K562 (cell line): ENCODE data around the gene AIRE. TPM values are rescaled to one million over a fixed set of nuclear protein-coding genes. Genes with fewer than 3 reads are reported as not detected.

ENCODE experiments used
- ATF6 ChIP-seq: sonication (generic); formaldehyde crosslinking; IDR thresholded peaks from 2 replicates; pipeline ENCODE4 v1.4.0; 2020; ENCODE audit warnings: mild to moderate bottlenecking, missing genetic modification reagents
- CHD2 ChIP-seq: IDR thresholded peaks from 2 replicates; pipeline ENCODE4 v1.6.1; 2011; ENCODE audit warnings: low read depth, low read length
- FOXK2 ChIP-seq, 2 experiments: fragments of 450-650 bp; IDR thresholded peaks in 1 of 2; conservative IDR thresholded peaks in 1 of 2; 2 replicates each; pipeline ENCODE4 v1.6.1; 2016; ENCODE audit warnings: low read depth in 2 of 2, mild to moderate bottlenecking in 1 of 2
- GTF2F1 ChIP-seq: IDR thresholded peaks from 2 replicates; pipeline ENCODE4 v1.6.1; 2011; ENCODE audit warnings: low read depth, low read length, improper control_type of control experiment
- HDAC1 ChIP-seq, 2 experiments: fragments of 450-650 bp; IDR thresholded peaks; 2 replicates each; pipeline ENCODE4 v1.6.1; 2016 to 2017; ENCODE audit warnings: inconsistent platforms in 1 of 2, mild to moderate bottlenecking in 1 of 2, moderate library complexity in 1 of 2
- HDAC8 ChIP-seq: fragments of 450-650 bp; IDR thresholded peaks from 2 replicates; pipeline ENCODE4 v1.6.1; 2016; ENCODE audit warnings: mild to moderate bottlenecking, missing genetic modification characterization, moderate library complexity, missing compliant biosample characterization
- MTA3 ChIP-seq: fragments of 450-650 bp; formaldehyde crosslinking; IDR thresholded peaks from 2 replicates; pipeline ENCODE4 v1.6.1; 2017; ENCODE audit warnings: mild to moderate bottlenecking, borderline replicate concordance
- STAT6 ChIP-seq: sonication (generic); formaldehyde crosslinking; IDR thresholded peaks from 2 replicates; pipeline ENCODE4 v1.8.1; 2023; ENCODE audit warnings: mild to moderate bottlenecking, missing genetic modification reagents
- XRCC3 ChIP-seq: fragments of 450-650 bp; IDR thresholded peaks from 2 replicates; pipeline ENCODE4 v1.6.1; 2017; ENCODE audit warnings: mild to moderate bottlenecking, moderate library complexity
- polyA plus RNA-seq, 8 experiments: library from polyadenylated mRNA; depleted of rRNA in 4 of 8; stranded (reverse) in 5 of 8; unstranded in 3 of 8; fragments of >200 nt; fragmentation: Nextera tagmentation in 2 of 8; fragmentation: Illumina TruSeq in 1 of 8; extraction: Ambion mirVana in 2 of 8; extraction: Trizol in 1 of 8; gene quantifications; 2 replicates each; pipeline versions ENCODE4 v1.2.1 to v1.2.3, GENCODE V29; 2011 to 2014; ENCODE audit warnings: inconsistent platforms in 1 of 8, missing spikeins in 1 of 8
- total RNA-seq, 7 experiments: library from RNA; depleted of rRNA in 6 of 7; stranded (reverse); fragments of >200 nt in 6 of 7; fragmentation: Illumina TruSeq in 2 of 7; extraction: Trizol in 2 of 7; gene quantifications; 2 replicates each; pipeline versions ENCODE4 v1.2.1 to v1.2.3, GENCODE V29; 2011 to 2021; ENCODE audit warnings: low replicate concordance in 1 of 7
- TF ChIP-seq, protein P1 (sequence below): sonication (generic); formaldehyde crosslinking; IDR thresholded peaks from 2 replicates; pipeline ENCODE4 v1.8.0; 2023; ENCODE audit warnings: mild to moderate bottlenecking, missing genetic modification reagents
- TF ChIP-seq, protein P2 (sequence below), 2 experiments: fragments of 250-450 bp in 1 of 2; fragments of 450-650 bp in 1 of 2; sonication (Bioruptor Pico) in 1 of 2; IDR thresholded peaks; 2 replicates each; pipeline versions ENCODE4 v1.6.1 to v1.8.0; 2016 to 2021; ENCODE audit warnings: mild to moderate bottlenecking in 2 of 2, moderate library complexity in 2 of 2, missing compliant biosample characterization in 1 of 2, missing genetic modification characterization in 1 of 2
- TF ChIP-seq, protein P3 (sequence below): fragments of 250-450 bp; sonication (Bioruptor Pico); IDR thresholded peaks from 2 replicates; pipeline ENCODE4 v1.9.0; 2021; ENCODE audit warnings: mild to moderate bottlenecking, inconsistent platforms

Gene AIRE
- total and polyA plus RNA-seq, 9 of the 15 experiments (the other 6 are each of a cell fraction or from before 2014, with no cell fraction given) = 0.01 TPM; not detected in 8

DNA sequence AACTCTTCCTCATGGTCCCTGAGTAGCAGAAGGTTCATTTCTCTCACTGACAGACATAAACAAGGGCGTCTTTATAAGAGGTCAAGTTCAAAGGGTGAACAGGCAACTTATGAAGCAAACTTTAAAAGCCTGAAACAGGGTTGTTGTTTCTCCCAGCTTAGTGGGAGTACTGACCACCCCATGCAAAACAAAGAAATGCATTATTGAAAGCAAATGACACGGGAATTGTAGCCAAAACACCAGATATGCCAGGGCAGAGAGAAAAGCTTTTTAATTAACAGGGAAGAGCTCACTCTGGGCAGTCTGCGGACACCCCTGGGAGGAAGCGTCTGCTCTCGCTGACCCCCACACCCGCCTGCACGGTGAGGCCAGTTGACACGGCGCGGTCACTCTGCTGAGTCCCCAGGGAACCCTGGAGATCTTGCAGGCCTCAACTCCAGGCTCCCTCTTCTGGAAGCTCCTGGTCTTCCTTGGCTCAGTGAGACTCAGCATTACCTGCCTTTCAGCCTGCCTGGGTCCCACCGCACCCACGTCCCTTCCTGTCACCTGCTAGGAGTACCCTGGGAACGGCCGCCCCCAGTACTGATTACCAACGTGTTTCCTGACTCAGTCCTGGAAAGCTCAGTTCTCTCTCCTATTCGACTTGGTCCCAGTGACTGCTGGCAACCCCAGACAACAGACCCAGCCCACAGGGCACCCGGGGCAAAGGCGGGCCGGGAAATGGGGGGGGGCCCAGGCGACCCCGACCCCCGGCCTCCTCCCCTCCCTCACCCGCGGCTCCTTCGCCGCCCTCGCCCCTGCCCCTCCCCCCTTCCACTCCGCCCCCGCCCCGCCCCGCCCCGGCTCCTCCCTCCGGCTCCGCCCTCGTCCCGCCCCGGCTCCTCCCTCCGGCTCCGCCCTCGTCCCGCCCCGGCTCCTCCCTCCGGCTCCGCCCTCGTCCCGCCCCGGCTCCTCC, 52.5 kb downstream of the AIRE start (continued):
- TF ChIP-seq MTA3 (peak; percentile 43; the same call in 1 of the 2 replicates), HDAC8 (no peak), HDAC1 (IDR thresholded peaks at IDR 0.05) (peak in 1 of 2 experiments; percentile 40; a peak in 1 of 4 replicates), CHD2 (no peak), ATF6 (CRISPR knock-in tag) (no peak), FOXK2 (conservative IDR thresholded peaks at IDR 0.05 in 1 of 2, IDR thresholded peaks at IDR 0.05 in 1 of 2; ENCODE audit: low read depth in 2 of 2) (peak; percentile 27 to 31; a peak in 2 of 4 replicates), GTF2F1 (no peak), XRCC3 (no peak), STAT6 (CRISPR knock-in tag) (no peak)
- TF ChIP-seq, protein P1, sequence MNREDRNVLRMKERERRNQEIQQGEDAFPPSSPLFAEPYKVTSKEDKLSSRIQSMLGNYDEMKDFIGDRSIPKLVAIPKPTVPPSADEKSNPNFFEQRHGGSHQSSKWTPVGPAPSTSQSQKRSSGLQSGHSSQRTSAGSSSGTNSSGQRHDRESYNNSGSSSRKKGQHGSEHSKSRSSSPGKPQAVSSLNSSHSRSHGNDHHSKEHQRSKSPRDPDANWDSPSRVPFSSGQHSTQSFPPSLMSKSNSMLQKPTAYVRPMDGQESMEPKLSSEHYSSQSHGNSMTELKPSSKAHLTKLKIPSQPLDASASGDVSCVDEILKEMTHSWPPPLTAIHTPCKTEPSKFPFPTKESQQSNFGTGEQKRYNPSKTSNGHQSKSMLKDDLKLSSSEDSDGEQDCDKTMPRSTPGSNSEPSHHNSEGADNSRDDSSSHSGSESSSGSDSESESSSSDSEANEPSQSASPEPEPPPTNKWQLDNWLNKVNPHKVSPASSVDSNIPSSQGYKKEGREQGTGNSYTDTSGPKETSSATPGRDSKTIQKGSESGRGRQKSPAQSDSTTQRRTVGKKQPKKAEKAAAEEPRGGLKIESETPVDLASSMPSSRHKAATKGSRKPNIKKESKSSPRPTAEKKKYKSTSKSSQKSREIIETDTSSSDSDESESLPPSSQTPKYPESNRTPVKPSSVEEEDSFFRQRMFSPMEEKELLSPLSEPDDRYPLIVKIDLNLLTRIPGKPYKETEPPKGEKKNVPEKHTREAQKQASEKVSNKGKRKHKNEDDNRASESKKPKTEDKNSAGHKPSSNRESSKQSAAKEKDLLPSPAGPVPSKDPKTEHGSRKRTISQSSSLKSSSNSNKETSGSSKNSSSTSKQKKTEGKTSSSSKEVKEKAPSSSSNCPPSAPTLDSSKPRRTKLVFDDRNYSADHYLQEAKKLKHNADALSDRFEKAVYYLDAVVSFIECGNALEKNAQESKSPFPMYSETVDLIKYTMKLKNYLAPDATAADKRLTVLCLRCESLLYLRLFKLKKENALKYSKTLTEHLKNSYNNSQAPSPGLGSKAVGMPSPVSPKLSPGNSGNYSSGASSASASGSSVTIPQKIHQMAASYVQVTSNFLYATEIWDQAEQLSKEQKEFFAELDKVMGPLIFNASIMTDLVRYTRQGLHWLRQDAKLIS = 0 out of 2 replicates have a peak, but pooled peaks have one; percentile 0
- TF ChIP-seq, protein P2, sequence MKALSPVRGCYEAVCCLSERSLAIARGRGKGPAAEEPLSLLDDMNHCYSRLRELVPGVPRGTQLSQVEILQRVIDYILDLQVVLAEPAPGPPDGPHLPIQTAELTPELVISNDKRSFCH (CRISPR knock-in tag; IDR thresholded peaks at IDR 0.05) = no peak
- TF ChIP-seq, protein P2 (tag; IDR thresholded peaks at IDR 0.05) = 0 out of 2 replicates have a peak, but pooled peaks have one; percentile 35
- TF ChIP-seq, protein P3, sequence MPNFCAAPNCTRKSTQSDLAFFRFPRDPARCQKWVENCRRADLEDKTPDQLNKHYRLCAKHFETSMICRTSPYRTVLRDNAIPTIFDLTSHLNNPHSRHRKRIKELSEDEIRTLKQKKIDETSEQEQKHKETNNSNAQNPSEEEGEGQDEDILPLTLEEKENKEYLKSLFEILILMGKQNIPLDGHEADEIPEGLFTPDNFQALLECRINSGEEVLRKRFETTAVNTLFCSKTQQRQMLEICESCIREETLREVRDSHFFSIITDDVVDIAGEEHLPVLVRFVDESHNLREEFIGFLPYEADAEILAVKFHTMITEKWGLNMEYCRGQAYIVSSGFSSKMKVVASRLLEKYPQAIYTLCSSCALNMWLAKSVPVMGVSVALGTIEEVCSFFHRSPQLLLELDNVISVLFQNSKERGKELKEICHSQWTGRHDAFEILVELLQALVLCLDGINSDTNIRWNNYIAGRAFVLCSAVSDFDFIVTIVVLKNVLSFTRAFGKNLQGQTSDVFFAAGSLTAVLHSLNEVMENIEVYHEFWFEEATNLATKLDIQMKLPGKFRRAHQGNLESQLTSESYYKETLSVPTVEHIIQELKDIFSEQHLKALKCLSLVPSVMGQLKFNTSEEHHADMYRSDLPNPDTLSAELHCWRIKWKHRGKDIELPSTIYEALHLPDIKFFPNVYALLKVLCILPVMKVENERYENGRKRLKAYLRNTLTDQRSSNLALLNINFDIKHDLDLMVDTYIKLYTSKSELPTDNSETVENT (CRISPR knock-in tag) = peak; percentile 48; the same call in 1 of the 2 replicates
